Lung (tissue), 12 donors: Measurements from ENCODE around the gene ZACN. TPM values are rescaled to one million over a fixed set of nuclear protein-coding genes. Genes with fewer than 3 reads are reported as not detected.

Experiments used
- ATAC-seq: fragments of 200-7000 bp; cut with Tn5 transposase; one replicate; pipeline ENCODE4 v1.9.1; 2020; ENCODE audit warnings: moderate number of reproducible peaks; ENCODE audit not compliant: insufficient read depth, low FRiP score
- DNase-seq, 3 donors: peaks; one replicate each; pipeline ENCODE4 v3.0.0-alpha.2; 2013 to 2017
- H3K27ac ChIP-seq, 2 donors: one replicate each; pipeline ENCODE4 v1.5.1; 2013; ENCODE audit warnings: mild to moderate bottlenecking in 2 of 2, moderate library complexity in 2 of 2, control low read depth in 1 of 2, inconsistent platforms in 1 of 2, low read depth in 1 of 2, low read length in 1 of 2
- H3K27me3 ChIP-seq, 3 donors: one replicate each; pipeline ENCODE4 v1.5.1; 2013; ENCODE audit warnings: low read length in 2 of 3; ENCODE audit not compliant: control insufficient read depth in 3 of 3, insufficient read depth in 3 of 3
- H3K36me3 ChIP-seq, 4 donors: one replicate each; pipeline ENCODE4 v1.5.1; 2013; ENCODE audit warnings: low read length in 4 of 4, mild to moderate bottlenecking in 1 of 4, moderate library complexity in 1 of 4; ENCODE audit not compliant: control insufficient read depth in 4 of 4, insufficient read depth in 4 of 4
- H3K4me1 ChIP-seq, 5 donors: one replicate each; pipeline ENCODE4 v1.5.1; 2013; ENCODE audit warnings: low read length in 5 of 5, mild to moderate bottlenecking in 2 of 5, moderate library complexity in 1 of 5; ENCODE audit not compliant: control insufficient read depth in 5 of 5, insufficient read depth in 5 of 5
- H3K4me3 ChIP-seq: one replicate; pipeline ENCODE4 v1.5.1; 2013; ENCODE audit warnings: mild to moderate bottlenecking, control low read depth, moderate library complexity
- H3K9ac ChIP-seq, 2 donors: one replicate each; pipeline ENCODE4 v1.5.1; 2013; ENCODE audit warnings: low read length in 2 of 2, control low read depth in 1 of 2; ENCODE audit not compliant: insufficient read depth in 1 of 2
- H3K9me3 ChIP-seq, 4 donors: one replicate each; pipeline ENCODE4 v1.5.1; 2013; ENCODE audit warnings: low read length in 3 of 4, mild to moderate bottlenecking in 1 of 4, moderate library complexity in 1 of 4; ENCODE audit not compliant: control insufficient read depth in 4 of 4, insufficient read depth in 3 of 4
- WGBS, 2 donors: extraction: QIAGEN DNeasy Blood & Tissue Kit; methylation state at CpG; one replicate each; pipeline ENCODE4 v1.1.7; 2013; 5-methylcytosine and 5-hydroxymethylcytosine counted together
- polyA plus RNA-seq, 2 donors: library from polyadenylated mRNA; stranded (reverse); fragments of 200-250 nt; gene quantifications; one replicate each; pipeline ENCODE4 v1.2.1, GENCODE V29; 2013
- total RNA-seq, 2 donors: library from RNA; depleted of rRNA in 1 of 2; stranded (reverse); fragments of >200 nt in 1 of 2; gene quantifications; one replicate each; pipeline ENCODE4 v1.2.1, GENCODE V29; 2014 to 2021
- TF ChIP-seq, protein P1 (sequence below): IDR thresholded peaks from 2 replicates; pipeline ENCODE4 v1.5.1; 2012; ENCODE audit warnings: mild to moderate bottlenecking; ENCODE audit errors: control extremely low read depth, extremely low read depth
- donor health status: control.
- donor health status: control.
- donor health status: Bipolar disorder and iron deficiency.
- donor health status: healthy.
- donor health status: DM: yes; HTN: yes; CAD: no.

The ZACN gene
- total and polyA plus RNA-seq, 4 donors = 0.25 to 1.9 (median 1.4) TPM; not detected in 1

DNA sequence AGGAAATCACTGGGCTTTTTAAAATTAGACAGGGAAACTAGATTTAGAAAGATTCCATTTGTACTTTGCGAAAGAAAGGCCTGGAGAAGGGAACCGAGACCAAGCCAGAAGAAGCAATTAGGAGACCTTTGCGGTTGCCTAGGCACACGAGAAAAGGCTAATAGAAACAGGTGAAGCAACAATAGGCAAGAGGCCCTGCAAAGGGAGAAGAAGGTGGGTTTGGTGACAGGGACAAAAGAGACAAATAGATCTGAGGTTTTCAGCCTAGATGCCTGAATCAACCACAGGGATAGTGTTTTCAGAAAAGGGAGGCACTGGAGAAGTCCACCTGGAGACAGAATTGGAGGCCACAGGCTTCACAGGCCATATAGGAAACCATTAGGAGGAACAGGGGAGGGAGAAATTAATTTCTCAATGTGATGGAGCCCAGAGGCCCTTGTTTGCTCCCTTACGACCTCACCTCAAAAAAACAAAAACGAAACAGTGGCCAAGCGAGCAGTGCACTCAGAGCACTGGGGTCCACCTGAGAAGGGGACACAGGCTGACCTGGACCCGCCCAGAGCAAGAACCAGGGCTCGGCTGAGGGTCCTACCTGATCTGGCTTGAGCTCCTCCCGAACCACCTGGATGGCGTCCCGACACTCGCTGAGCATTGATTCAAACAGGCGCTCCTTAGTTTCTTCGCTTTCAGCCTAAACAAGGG lies 29.0 kb upstream of the ZACN start:
- H3K27ac ChIP-seq = peak overlapping the region in 1 of 2 donors; percentile 89
- H3K4me1 ChIP-seq = peaks cover 0 to 19% (median 0%) of the 10 kb centered on the region in 5 donors
- peak overlapping the region in 1 of 2 donors; percentile 1 for H3K9ac ChIP-seq
- TF ChIP-seq, protein P1, sequence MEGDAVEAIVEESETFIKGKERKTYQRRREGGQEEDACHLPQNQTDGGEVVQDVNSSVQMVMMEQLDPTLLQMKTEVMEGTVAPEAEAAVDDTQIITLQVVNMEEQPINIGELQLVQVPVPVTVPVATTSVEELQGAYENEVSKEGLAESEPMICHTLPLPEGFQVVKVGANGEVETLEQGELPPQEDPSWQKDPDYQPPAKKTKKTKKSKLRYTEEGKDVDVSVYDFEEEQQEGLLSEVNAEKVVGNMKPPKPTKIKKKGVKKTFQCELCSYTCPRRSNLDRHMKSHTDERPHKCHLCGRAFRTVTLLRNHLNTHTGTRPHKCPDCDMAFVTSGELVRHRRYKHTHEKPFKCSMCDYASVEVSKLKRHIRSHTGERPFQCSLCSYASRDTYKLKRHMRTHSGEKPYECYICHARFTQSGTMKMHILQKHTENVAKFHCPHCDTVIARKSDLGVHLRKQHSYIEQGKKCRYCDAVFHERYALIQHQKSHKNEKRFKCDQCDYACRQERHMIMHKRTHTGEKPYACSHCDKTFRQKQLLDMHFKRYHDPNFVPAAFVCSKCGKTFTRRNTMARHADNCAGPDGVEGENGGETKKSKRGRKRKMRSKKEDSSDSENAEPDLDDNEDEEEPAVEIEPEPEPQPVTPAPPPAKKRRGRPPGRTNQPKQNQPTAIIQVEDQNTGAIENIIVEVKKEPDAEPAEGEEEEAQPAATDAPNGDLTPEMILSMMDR = no peak
- peaks cover 32 to 44% (median 34%) of the 10 kb centered on the region in 4 donors for H3K36me3 ChIP-seq
- H3K27me3 ChIP-seq = no peaks in the 10 kb centered on the region
- ATAC-seq (no peak), DNase-seq (no peak)
- 77 to 88% methylated on average over 15 of the region's 15 CpGs for WGBS, 2 donors
- H3K9me3 ChIP-seq = no peaks in the 10 kb centered on the region
- H3K4me3 ChIP-seq = no peak overlapping the region

DNA sequence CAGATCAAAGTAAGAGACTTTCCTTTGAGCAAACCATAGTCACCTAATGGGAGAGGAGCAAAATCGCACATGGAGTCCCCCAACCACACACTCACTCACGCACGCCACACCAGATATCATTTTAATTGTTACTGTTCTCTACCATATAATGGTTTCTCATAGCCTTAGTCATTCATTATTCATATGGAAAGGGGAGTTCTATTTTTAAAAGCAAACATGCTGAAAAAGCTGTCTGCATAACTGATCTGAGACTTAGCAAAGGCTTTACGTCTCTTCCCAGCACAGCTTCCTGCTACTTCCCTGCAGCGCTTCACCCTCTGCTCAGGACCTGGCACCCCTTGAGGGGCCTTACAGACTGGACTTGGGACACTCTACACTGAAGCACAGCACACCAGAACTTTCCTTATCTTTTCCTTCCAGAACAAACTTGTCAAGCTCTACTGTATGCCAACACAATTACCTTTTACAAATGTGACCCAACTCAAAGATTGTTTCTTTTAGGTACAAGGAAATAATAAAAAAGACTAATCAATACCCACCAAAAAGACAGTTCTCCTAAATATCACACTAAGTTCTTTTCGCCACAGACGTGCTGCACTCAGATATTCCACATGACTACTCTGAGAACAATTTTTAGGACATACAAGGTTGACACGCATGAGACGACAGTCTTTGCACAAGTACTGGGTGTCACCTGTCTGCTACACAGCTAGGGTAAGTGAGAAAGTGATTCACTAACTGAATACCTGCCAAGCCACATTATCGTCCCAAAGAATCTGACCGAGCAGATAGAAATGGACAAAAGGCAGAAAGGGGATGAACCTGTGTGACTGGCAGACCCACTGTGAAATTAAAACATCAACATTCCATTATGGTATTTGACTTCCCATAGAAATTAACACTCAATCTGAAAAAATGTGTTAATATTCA lies 28.2 kb upstream of the ZACN start:
- Histone ChIP-seq H3K27ac (peak overlapping the region in 1 of 2 donors; percentile 89), H3K9ac (peak overlapping the region in 1 of 2 donors; percentile 1)

DNA sequence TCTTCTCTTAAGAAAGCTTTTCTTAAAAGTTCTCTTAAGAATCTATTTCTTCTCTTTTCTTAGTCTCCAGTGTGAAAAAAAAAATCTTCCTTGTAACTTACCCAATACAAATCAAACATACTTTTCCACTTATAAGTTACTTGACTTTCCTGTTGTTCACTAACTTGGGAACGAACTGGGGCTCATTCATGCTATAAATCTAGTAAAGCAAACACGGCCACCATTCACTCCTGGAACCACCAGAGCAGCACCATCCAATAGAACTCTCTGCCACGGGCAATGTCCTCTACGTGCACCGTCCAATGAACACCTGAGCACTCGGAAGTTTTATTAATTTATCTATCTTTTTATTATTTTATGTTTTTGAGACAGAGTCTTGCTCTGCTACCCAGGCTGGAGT lies 27.4 kb upstream of the ZACN start:
- TF ChIP-seq, protein P1 = no peak
- peak; percentile 38 to 66 (median 58) for DNase-seq
- no peak overlapping the region for H3K9ac ChIP-seq
- no peak for ATAC-seq
- peak overlapping the region in 1 of 2 donors; percentile 84 for H3K27ac ChIP-seq
- peaks cover 30 to 43% (median 40%) of the 10 kb centered on the region in 4 donors for H3K36me3 ChIP-seq
- no peak overlapping the region for H3K4me3 ChIP-seq
- H3K9me3 ChIP-seq = no peaks in the 10 kb centered on the region
- peaks cover 0 to 19% (median 0%) of the 10 kb centered on the region in 5 donors for H3K4me1 ChIP-seq
- no peaks in the 10 kb centered on the region for H3K27me3 ChIP-seq
- WGBS, 2 donors = 73 to 82% methylated on average over 6 of the region's 6 CpGs

More for the DNA sequence above, 28.2 kb upstream of the ZACN start:
- Histone ChIP-seq H3K27me3 (no peaks in the 10 kb centered on the region), H3K4me1 (peaks cover 0 to 19% (median 0%) of the 10 kb centered on the region in 5 donors), H3K4me3 (no peak overlapping the region), H3K36me3 (peaks cover 32 to 41% (median 34%) of the 10 kb centered on the region in 4 donors), H3K9me3 (no peaks in the 10 kb centered on the region)
- ATAC-seq = peak; percentile 9
- WGBS, 2 donors = 73 to 91% methylated on average over 11 of the region's 11 CpGs
- TF ChIP-seq, protein P1 = no peak
- no peak for DNase-seq
